ENCODE results near the gene BIN1. TPM values are rescaled to one million over a fixed set of nuclear protein-coding genes. Genes with fewer than 3 reads are reported as not detected.

The BIN1 gene, protein sequence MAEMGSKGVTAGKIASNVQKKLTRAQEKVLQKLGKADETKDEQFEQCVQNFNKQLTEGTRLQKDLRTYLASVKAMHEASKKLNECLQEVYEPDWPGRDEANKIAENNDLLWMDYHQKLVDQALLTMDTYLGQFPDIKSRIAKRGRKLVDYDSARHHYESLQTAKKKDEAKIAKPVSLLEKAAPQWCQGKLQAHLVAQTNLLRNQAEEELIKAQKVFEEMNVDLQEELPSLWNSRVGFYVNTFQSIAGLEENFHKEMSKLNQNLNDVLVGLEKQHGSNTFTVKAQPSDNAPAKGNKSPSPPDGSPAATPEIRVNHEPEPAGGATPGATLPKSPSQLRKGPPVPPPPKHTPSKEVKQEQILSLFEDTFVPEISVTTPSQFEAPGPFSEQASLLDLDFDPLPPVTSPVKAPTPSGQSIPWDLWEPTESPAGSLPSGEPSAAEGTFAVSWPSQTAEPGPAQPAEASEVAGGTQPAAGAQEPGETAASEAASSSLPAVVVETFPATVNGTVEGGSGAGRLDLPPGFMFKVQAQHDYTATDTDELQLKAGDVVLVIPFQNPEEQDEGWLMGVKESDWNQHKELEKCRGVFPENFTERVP
- polyA plus RNA-seq: 100 to 1,000 TPM; 110 to 169 (median 167) TPM

DNA sequence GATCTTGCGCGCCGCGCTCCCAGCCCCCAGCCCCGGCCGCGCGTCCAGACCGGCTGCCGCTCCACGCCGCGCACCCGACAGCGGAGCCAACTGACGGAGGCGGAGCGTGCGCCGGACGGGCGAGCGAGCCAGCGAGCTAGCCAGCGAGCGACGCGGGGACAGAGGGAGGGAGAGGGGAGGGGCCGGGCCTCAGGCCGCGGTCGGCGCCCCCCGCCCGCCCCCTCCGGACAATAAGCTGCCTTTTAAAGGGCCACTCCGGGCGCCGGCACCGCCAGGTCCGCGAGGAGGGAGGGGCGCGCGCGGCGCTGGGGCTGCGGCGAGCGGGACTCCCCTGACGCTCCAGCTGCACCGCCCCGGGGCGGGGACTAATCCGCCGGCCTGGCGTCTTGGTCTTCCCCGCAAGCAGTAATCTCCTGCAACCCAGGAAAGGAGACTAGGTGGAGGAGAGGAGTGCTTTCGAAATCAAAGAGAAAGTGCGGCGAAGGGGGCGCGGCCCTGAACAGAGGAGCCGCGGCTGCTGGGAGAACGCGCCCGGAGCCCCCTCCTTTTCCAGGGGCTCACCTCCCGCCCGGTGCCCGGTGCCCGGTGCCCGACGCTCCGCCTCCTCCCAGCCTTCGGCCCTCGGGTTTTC, at the start of gene BIN1:
Gene BIN1, minus strand, starts transcription at position 164 of the 631 bp plus-strand sequence. CDS start 211 bp downstream, outside the sequence.
- Mint-ChIP-seq H3K27ac (peak within 1 kb of the TSS; percentile 48 to 84 (median 72)), H3K27me3 (ENCODE audit: low read depth in 3 of 3) (peaks cover 0 to 7% (median 5%) of the 10 kb centered on the region in 3 donors)

DNA sequence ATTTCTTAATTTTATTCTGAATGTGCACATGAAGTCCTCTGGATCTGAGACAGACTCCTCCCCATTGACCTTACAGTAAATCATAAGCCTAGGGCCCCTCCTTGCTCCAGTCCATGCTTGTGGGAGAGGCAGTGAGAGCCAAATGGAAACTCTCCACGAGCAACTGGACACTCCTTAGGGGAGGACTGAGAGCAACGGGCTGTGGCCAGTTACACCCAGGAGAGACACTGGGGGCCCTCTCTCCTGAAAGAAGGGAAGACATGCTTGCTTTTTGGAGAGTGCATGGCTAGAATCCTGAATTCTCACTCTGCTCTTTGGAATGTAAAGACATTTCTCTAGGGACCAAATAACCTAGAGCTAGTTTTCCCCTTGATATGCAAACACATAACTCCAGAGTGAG, 49.0 kb upstream of the BIN1 start:
- H3K27me3 Mint-ChIP-seq (ENCODE audit: low read depth in 3 of 3): peaks cover 1 to 3% (median 2%) of the 10 kb centered on the region in 3 donors
- DNase-seq: no peak
- peaks cover 3 to 9% of the 10 kb centered on the region in 2 donors for H3K4me1 Mint-ChIP-seq
- H3K4me3 Mint-ChIP-seq: no peak overlapping the region
- H3K9me3 Mint-ChIP-seq: peaks cover 0 to 3% (median 0%) of the 10 kb centered on the region in 6 donors
- no peaks in the 10 kb centered on the region for H3K36me3 Mint-ChIP-seq
- H3K27ac Mint-ChIP-seq: peak overlapping the region in 1 of 6 donors; percentile 25

More for the DNA sequence above, at the start of gene BIN1:
- H3K4me3 Mint-ChIP-seq: peak within 1 kb of the TSS; percentile 87 to 92 (median 91)
- DNase-seq: peak; percentile 77 to 79 (median 79)
- H3K36me3 Mint-ChIP-seq: no peaks in the 10 kb centered on the region
- no peaks in the 10 kb centered on the region for H3K9me3 Mint-ChIP-seq
- peaks cover 12 to 13% of the 10 kb centered on the region in 2 donors for H3K4me1 Mint-ChIP-seq

DNA sequence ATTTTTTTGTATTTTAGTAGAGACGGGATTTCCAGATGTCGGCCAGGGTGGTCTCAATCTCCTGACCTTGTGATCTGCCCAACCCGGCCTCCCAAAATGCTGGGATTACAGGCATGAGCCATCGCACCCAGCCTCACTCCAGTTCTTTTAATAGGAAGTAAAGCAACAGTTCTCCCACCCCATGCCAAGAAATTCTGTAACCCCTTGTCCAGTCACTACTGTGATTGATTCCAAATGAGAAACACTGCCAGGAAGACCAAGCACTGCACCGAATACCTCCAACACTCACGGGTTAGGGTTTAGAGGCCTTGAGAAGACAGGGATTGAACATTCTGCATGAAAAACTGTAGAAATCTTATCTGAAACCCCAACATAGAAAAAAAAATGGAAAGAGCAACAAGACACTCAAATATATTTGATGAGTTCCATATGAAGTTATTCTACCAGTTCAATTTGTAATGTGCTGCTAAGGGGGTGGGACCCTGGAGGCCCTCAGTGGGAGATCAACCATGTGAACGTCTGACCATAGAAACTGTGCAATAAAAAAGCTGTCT, 48.2 kb upstream of the BIN1 start:
- no peak for DNase-seq
- H3K4me1 Mint-ChIP-seq: peaks cover 3 to 9% of the 10 kb centered on the region in 2 donors
- peaks cover 1 to 3% (median 2%) of the 10 kb centered on the region in 3 donors for H3K27me3 Mint-ChIP-seq (ENCODE audit: low read depth in 3 of 3)
- H3K4me3 Mint-ChIP-seq: peak overlapping the region in 1 of 5 donors; percentile 10
- peaks cover 0 to 3% (median 0%) of the 10 kb centered on the region in 6 donors for H3K9me3 Mint-ChIP-seq
- peak overlapping the region in 2 of 6 donors; percentile 8 to 36 for H3K27ac Mint-ChIP-seq
- H3K36me3 Mint-ChIP-seq: no peaks in the 10 kb centered on the region

DNA sequence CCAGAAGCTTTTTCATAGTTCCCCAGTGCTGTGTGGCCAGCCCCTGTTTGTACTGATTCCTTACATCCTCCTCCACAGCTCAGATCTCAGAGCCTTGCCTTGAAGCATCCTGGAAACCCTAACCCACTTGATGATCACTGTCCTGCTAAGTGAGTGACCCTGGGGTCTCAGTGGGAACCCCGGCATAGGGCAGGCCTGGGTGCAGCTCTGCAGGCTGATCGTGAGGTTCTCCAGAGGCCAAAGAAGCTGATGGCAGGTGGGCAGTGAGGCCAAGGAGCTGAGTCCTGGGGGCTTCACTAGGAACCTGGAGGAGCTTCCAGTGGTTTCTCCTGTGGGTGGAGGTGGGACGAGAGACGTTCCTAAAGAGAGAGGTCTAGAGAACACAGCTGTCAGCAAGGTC, 47.4 kb upstream of the BIN1 start:
- Mint-ChIP-seq H3K27me3 (ENCODE audit: low read depth in 3 of 3) (peaks cover 1 to 3% (median 2%) of the 10 kb centered on the region in 3 donors), H3K4me1 (peaks cover 3 to 9% of the 10 kb centered on the region in 2 donors), H3K36me3 (no peaks in the 10 kb centered on the region), H3K27ac (no peak overlapping the region), H3K4me3 (no peak overlapping the region), H3K9me3 (peaks cover 0 to 3% (median 0%) of the 10 kb centered on the region in 6 donors)
- no peak for DNase-seq

DNA sequence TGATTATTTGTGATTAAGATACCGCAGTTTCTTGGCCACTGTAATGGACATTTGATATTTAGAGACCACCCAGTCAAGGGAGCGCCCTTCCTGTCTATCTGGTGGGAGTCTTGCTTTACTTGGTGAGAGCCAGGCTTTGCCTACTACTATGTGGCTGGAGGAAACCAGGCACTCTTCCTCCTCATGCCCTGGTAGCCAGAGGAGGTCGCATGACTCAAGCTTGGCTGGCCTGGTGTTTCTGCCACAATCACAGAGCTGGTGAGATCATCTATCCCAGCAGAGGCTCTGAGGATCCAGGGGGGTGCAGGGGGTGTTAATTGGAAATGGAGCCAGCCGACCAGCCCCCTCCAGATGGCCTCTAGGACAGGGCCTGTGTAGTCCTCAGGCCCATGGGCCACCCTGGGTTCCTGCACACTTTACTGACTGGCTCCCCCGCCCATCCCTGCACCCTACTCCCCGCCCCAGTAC, 46.8 kb upstream of the BIN1 start:
- no peak overlapping the region for H3K4me3 Mint-ChIP-seq
- no peaks in the 10 kb centered on the region for H3K36me3 Mint-ChIP-seq
- peaks cover 3 to 9% of the 10 kb centered on the region in 2 donors for H3K4me1 Mint-ChIP-seq
- H3K27me3 Mint-ChIP-seq (ENCODE audit: low read depth in 3 of 3): peaks cover 0 to 2% (median 0%) of the 10 kb centered on the region in 3 donors
- H3K27ac Mint-ChIP-seq: no peak overlapping the region
- H3K9me3 Mint-ChIP-seq: peaks cover 0 to 3% (median 0%) of the 10 kb centered on the region in 6 donors
- no peak for DNase-seq

DNA sequence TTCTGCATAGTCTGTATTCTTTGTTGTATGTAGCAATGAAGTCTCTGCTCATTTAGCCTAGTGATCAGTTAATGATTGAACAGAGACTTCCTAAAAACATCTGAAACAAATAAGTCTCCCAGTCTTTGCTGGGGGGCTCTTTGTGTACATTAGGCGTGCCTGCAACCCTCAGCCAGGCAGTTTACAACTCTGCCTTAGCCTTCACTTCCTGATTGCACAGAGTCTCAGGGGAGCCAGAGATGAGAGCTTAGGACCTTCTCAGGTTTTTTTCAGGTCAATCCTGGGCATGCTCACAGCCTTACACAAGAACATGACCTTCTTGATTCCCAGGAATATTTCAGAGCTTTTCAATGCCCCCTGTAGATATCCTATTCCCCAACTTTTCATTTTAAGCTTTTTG, 44.0 kb upstream of the BIN1 start:
- DNase-seq: no peak
- Mint-ChIP-seq H3K36me3 (no peaks in the 10 kb centered on the region), H3K27ac (no peak overlapping the region), H3K27me3 (ENCODE audit: low read depth in 3 of 3) (peaks cover 0 to 4% (median 0%) of the 10 kb centered on the region in 3 donors), H3K4me3 (no peak overlapping the region), H3K9me3 (peaks cover 0 to 3% (median 0%) of the 10 kb centered on the region in 6 donors), H3K4me1 (peaks cover 3 to 9% of the 10 kb centered on the region in 2 donors)

DNA sequence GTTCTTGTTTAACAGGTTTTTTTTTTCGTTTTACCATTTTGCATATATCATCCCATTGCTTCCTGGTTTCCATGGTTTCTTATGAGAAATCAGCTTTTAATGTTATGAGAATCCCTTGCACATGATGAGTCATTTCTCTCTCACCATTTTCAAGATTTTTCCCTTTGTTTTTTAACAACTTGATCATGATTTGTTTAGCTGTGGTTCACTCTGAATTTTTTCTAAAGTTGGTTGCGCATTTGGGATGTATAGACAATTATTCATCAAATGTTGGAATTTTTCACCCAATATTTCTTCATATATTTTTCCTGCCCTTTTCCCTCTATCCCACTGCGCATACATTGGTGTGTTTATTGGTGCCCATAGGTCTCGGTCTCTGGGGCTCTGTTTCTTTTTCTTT, 42.4 kb upstream of the BIN1 start:
- no peak overlapping the region for H3K4me3 Mint-ChIP-seq
- no peaks in the 10 kb centered on the region for H3K4me1 Mint-ChIP-seq
- H3K27me3 Mint-ChIP-seq (ENCODE audit: low read depth in 3 of 3): peaks cover 0 to 4% (median 0%) of the 10 kb centered on the region in 3 donors
- H3K36me3 Mint-ChIP-seq: no peaks in the 10 kb centered on the region
- H3K27ac Mint-ChIP-seq: no peak overlapping the region
- no peak for DNase-seq
- peaks cover 0 to 3% (median 0%) of the 10 kb centered on the region in 6 donors for H3K9me3 Mint-ChIP-seq

DNA sequence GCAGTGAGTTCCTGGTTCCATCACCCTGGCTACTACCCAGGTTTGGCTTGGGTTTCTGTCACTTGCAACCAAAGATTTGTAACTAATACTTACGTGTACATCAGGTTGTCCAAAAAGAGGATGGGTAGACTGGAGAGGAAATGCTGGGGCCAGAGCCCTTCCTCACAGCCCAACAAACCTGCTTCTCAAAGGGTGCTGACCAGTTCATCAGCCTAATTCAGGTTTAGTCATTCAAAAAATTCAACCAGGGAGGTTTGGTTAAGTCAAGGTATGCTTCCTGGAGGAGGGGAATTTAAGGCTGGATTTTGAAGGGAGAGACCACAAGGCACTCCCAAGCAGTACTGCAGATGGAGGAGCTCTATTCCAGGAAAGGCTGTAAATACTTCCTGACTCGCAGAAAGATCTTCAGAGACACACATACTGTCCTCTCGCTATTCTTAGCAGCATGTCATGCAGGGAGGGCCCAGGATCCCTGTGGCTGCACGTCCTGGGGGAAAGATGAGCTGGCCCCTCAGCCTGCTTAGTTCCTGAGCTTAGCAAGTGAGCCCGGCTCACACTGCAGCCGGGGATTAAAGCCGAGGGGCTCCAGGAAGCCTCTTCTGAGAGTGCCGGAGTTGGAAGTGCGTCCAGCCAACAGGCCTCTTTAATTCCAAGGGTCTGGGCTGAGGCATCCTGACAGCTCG, 40.0 kb upstream of the BIN1 start:
- H3K4me1 Mint-ChIP-seq: no peaks in the 10 kb centered on the region
- H3K4me3 Mint-ChIP-seq: no peak overlapping the region
- peaks cover 0 to 4% (median 0%) of the 10 kb centered on the region in 3 donors for H3K27me3 Mint-ChIP-seq (ENCODE audit: low read depth in 3 of 3)
- H3K9me3 Mint-ChIP-seq: peaks cover 0 to 3% (median 0%) of the 10 kb centered on the region in 6 donors
- no peaks in the 10 kb centered on the region for H3K36me3 Mint-ChIP-seq
- H3K27ac Mint-ChIP-seq: no peak overlapping the region
- no peak for DNase-seq

DNA sequence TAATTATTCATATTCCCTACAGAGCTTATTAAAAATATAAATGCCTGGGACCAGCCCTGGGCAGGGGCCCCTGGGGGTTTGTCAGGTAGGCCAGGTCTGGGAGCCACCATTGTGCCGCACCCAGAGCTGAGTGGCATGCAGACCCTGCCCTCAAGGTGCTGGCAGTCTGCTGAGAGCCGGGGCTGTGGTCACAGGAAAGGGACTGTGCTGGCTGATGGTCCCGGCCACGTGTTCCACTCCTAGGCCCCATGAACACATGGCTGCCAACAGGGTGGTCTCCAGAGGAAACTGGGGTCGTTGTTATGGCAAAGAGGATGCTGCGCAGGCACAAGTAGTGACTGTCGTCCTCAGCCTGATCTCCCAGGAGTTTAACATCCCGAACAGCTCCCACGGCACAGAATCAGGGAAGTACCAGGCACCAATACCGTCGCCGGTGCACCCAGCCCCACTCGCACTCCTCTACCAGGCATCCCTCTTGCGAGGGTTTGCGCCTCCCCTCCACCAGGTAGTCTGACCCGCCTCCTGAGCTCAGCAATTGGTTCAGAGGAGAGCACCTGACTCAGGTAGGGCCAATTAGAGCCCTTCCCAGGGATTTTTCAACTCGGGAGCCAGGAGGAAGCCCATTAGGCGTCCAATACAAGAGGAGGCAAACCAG, 39.2 kb upstream of the BIN1 start:
- Mint-ChIP-seq H3K27ac (no peak overlapping the region), H3K36me3 (no peaks in the 10 kb centered on the region), H3K9me3 (no peaks in the 10 kb centered on the region), H3K27me3 (ENCODE audit: low read depth in 3 of 3) (peaks cover 0 to 4% (median 0%) of the 10 kb centered on the region in 3 donors), H3K4me3 (no peak overlapping the region), H3K4me1 (no peaks in the 10 kb centered on the region)
- no peak for DNase-seq

DNA sequence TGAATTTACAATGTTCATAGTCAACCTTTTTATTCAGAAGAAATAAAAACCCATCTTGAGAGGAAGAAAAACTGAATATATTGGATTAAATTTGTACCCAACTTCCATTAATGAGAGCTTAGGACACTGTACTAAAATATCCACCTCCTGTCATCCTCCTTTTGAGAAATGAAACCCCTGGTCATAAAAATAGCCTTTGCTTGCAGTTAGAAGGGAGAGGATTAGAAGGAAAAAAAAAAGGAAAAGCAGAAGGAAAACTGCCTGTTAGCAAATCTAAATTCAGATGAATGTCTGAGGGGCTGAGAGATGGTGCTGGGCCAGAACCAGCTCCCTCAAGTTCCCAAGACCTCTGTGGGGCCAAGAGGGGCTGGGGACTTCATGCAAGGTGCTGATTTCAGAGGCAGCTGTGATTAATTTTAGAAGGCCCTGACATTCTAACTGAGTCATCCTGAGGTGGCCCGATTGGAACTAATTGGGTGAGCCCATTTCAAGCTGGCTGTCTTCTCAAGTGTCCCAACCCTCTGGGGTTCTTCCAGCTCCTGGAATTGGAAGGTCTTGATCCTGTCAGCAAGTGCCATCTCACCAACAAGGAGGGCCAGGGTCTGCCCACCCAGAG, 38.4 kb upstream of the BIN1 start:
- Mint-ChIP-seq H3K27ac (no peak overlapping the region), H3K9me3 (no peaks in the 10 kb centered on the region), H3K36me3 (no peaks in the 10 kb centered on the region), H3K4me1 (no peaks in the 10 kb centered on the region), H3K27me3 (ENCODE audit: low read depth in 3 of 3) (peaks cover 0 to 4% (median 0%) of the 10 kb centered on the region in 3 donors), H3K4me3 (no peak overlapping the region)
- DNase-seq: no peak

DNA sequence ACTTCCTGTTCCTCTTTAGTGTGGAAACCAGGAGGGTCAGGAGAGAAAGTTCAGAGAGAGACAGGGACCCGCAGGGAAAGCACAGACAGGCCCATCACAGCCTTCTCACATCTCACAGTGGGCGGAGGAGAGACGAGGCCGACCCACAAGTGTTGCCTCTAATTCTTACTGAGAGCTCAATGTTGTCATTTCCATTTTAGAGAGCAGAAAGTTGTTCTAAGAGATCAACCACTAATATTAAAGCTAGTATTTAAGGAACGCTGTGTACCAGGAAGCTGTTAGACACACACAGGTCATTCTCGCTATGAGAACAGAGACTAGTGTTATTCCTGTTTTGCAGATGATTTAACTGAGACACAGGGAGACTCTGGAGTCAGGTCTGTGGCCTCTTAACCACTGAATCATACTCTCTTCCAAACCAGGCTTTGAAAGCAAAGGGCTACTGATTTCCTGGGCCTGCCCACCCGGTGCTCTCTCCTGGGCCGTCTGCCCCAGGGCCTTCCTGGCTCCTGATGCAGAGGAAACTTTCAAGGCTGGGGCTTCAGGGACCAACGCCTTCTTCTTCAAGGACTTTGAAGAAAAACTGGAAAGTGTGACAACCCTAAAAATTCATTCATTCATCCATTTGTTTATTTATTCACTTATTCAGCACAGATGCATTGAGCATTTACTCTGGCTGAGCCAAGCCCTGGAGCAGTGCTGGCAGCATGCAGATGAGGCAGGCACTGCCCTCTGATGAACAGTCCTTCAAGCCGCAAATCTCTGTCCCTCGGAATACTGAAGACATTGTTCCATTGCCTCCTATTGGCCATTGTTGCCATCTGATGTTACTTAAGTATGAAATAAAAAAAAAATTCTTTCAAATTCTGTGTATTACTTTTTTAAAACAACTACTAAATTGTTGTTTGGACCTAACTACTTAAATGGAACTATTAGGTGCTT, 37.2 kb upstream of the BIN1 start:
- H3K4me3 Mint-ChIP-seq: no peak overlapping the region

More for the DNA sequence above, 37.2 kb upstream of the BIN1 start:
- H3K9me3 Mint-ChIP-seq: no peaks in the 10 kb centered on the region
- no peak for DNase-seq
- H3K4me1 Mint-ChIP-seq: no peaks in the 10 kb centered on the region
- peaks cover 0 to 3% (median 0%) of the 10 kb centered on the region in 3 donors for H3K36me3 Mint-ChIP-seq
- peaks cover 0 to 4% (median 0%) of the 10 kb centered on the region in 3 donors for H3K27me3 Mint-ChIP-seq (ENCODE audit: low read depth in 3 of 3)
- no peak overlapping the region for H3K27ac Mint-ChIP-seq

Measured in immature natural killer cell (primary cell).